Measurements from ENCODE around the gene TPCN2. TPM values are rescaled to one million over a fixed set of nuclear protein-coding genes. Genes with fewer than 3 reads are reported as not detected.

The TPCN2 gene
- total RNA-seq, 1 experiment from 2014 or later = 15.2 TPM

DNA sequence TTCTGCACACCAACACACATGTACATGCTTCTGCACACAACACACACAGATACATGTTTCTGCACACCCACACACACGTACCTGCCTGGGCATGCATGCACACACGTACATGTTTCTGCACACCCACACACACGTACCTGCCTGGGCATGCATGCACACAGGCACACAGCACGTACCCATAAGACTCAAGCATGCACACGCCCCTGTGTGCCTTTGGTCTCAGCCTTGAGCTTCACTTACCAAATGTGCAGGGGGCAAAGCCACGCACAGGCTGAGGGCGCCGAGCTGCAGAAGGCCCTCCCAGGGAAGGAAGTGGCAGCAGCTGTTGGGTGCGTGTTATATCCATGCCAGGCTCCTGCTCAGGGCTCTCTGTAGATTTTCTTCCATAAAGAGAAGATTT lies 72.3 kb downstream of the TPCN2 start:
- 0 out of 2 replicates have a peak overlapping the region, but pooled peaks have one; percentile 82 for H3K4me2 ChIP-seq (ENCODE audit: low read length)
- no peak overlapping the region for H3K27ac ChIP-seq (ENCODE audit: low read depth, low read length)
- BruUV-seq (replicated peaks) = no TSS peak
- H4K20me1 ChIP-seq (ENCODE audit: insufficient read depth) = no peaks in the 10 kb centered on the region
- H3K4me1 ChIP-seq (ENCODE audit: control insufficient read depth in 1 of 2, insufficient read depth in 2 of 2, low read length in 2 of 2) = peaks cover 46 to 70% of the 10 kb centered on the region in 2 experiments
- H2AFZ ChIP-seq (ENCODE audit: low read depth, low read length, poor library complexity, severe bottlenecking) = no peak overlapping the region
- H3K36me3 ChIP-seq (ENCODE audit: control insufficient read depth in 1 of 2, insufficient read depth in 2 of 2, low read length in 2 of 2) = no peaks in the 10 kb centered on the region
- no peak overlapping the region for H3K9ac ChIP-seq (ENCODE audit: low read length)
- TF ChIP-seq POLR2AphosphoS5 (IDR thresholded peaks at IDR 0.05; ENCODE audit: low read depth, low read length) (no peak), SP1 (IDR thresholded peaks at IDR 0.05; ENCODE audit: low read depth) (no peak), EZH2phosphoT487 (IDR thresholded peaks at IDR 0.05; ENCODE audit: borderline replicate concordance) (no peak), RAD21 (IDR thresholded peaks at IDR 0.05; ENCODE audit: low read depth) (no peak), EZH2 (IDR thresholded peaks at IDR 0.05) (no peak), CBX3 (IDR thresholded peaks at IDR 0.05; ENCODE audit: low read depth) (no peak), TCF7L2 (IDR thresholded peaks at IDR 0.05; ENCODE audit: borderline replicate concordance, extremely low read depth, insufficient read depth, insufficient read length) (no peak), CEBPB (IDR thresholded peaks at IDR 0.05; ENCODE audit: low read depth) (no peak)
- TF ChIP-seq, protein P1, sequence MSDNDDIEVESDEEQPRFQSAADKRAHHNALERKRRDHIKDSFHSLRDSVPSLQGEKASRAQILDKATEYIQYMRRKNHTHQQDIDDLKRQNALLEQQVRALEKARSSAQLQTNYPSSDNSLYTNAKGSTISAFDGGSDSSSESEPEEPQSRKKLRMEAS (IDR thresholded peaks at IDR 0.05) = no peak
- no peaks in the 10 kb centered on the region; a peak in 1 of 4 replicates for H3K9me3 ChIP-seq (ENCODE audit: control insufficient read depth in 1 of 2, insufficient read depth in 1 of 2, low read depth in 1 of 2, low read length in 2 of 2)
- ChIA-PET CTCF (interaction anchor here (3.1 kb wide), 1 partner anchor 11 kb away, joined by 32 read pairs; no protein-coding TSS in a partner anchor), POLR2A (no interaction called here), RAD21 (ENCODE audit: low non-redundant PET in 1 of 2, low total read pairs in 2 of 2, uncharacterized antibody in 2 of 2, unreplicated experiment in 2 of 2) (no interaction called here)
- no peaks in the 10 kb centered on the region for H3K79me2 ChIP-seq (ENCODE audit: insufficient read depth, low read length)
- ATAC-seq = no peak
- no peaks in the 10 kb centered on the region for H3K9me2 ChIP-seq (ENCODE audit: insufficient read depth)
- H3K4me3 ChIP-seq (replicated peaks in 1 of 2; ENCODE audit: low read depth in 1 of 2, low read length in 2 of 2) = no peak overlapping the region
- intact Hi-C loops (cut with micrococcal nuclease) = no loop called here
- no peak for DNase-seq (ENCODE audit: low read depth, low spot score)
- no peaks in the 10 kb centered on the region for H3K27me3 ChIP-seq (ENCODE audit: insufficient read depth, low read length)

DNA sequence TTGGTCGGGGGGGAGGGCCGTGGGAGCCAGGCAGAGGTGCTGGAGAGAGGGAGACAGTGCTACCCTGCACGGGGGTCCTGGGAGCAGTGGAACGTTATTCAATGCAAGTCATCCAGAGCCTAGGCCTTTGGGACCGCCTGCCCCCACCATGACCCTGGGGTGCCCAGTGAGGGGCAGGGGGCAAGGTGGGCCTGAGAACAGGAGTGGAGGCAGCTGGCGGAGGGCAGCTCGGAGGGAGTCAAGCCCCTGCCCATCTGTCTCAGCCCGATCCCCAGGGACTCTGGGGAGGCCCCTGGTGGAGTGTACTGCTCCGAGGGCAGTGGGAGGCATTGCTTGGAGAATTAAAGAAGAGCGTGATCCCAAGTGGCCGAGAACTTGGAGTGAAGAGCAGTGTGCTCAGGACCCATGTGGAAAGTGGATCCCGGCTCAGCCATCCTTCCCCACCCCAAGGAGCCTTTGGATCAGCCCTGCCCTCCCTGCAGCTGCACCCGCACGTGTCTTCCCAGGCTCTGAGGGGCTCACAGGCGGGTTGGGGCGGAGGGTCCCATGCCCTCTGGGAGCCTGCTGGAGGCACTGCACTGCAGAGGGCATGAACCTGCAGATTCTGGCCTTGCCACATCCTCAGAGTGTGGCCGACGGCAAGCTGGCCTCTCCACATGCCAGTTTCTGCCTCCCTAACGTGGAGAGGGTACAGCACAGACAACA lies 73.0 kb downstream of the TPCN2 start:
- POLR2A ChIA-PET = no interaction called here
- no peaks in the 10 kb centered on the region for H3K27me3 ChIP-seq (ENCODE audit: insufficient read depth, low read length)
- peak overlapping the region; percentile 62 for H3K9ac ChIP-seq (ENCODE audit: low read length)
- no peaks in the 10 kb centered on the region for H3K79me2 ChIP-seq (ENCODE audit: insufficient read depth, low read length)
- peak overlapping the region; percentile 98 for H3K27ac ChIP-seq (ENCODE audit: low read depth, low read length)
- no TSS peak for BruUV-seq (replicated peaks)
- H3K4me2 ChIP-seq (ENCODE audit: low read length) = peak overlapping the region; percentile 82
- CTCF ChIA-PET = interaction anchor here (3.1 kb wide), 1 partner anchor 10 kb away, joined by 32 read pairs; no protein-coding TSS in a partner anchor
- H2AFZ ChIP-seq (ENCODE audit: low read depth, low read length, poor library complexity, severe bottlenecking) = no peak overlapping the region
- no peaks in the 10 kb centered on the region for H4K20me1 ChIP-seq (ENCODE audit: insufficient read depth)
- TF ChIP-seq, protein P2, sequence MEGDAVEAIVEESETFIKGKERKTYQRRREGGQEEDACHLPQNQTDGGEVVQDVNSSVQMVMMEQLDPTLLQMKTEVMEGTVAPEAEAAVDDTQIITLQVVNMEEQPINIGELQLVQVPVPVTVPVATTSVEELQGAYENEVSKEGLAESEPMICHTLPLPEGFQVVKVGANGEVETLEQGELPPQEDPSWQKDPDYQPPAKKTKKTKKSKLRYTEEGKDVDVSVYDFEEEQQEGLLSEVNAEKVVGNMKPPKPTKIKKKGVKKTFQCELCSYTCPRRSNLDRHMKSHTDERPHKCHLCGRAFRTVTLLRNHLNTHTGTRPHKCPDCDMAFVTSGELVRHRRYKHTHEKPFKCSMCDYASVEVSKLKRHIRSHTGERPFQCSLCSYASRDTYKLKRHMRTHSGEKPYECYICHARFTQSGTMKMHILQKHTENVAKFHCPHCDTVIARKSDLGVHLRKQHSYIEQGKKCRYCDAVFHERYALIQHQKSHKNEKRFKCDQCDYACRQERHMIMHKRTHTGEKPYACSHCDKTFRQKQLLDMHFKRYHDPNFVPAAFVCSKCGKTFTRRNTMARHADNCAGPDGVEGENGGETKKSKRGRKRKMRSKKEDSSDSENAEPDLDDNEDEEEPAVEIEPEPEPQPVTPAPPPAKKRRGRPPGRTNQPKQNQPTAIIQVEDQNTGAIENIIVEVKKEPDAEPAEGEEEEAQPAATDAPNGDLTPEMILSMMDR (IDR thresholded peaks at IDR 0.05 in 2 of 3, conservative IDR thresholded peaks at IDR 0.05 in 1 of 3; ENCODE audit: borderline replicate concordance in 1 of 3, insufficient read depth in 1 of 3, low read depth in 2 of 3, low read length in 2 of 3) = no peak
- TF ChIP-seq POLR2A (IDR thresholded peaks at IDR 0.05; ENCODE audit: borderline replicate concordance, extremely low read depth, insufficient read depth, insufficient read length) (no peak), ZFX (IDR thresholded peaks at IDR 0.05) (no peak), SIN3A (IDR thresholded peaks at IDR 0.05; ENCODE audit: low read depth) (no peak), ZBTB33 (IDR thresholded peaks at IDR 0.05; ENCODE audit: extremely low read depth, insufficient replicate concordance, low read length) (no peak), EZH2 (IDR thresholded peaks at IDR 0.05) (no peak), EZH2phosphoT487 (IDR thresholded peaks at IDR 0.05; ENCODE audit: borderline replicate concordance) (no peak), EGR1 (IDR thresholded peaks at IDR 0.05; ENCODE audit: low read depth) (no peak)
- DNase-seq (ENCODE audit: low read depth, low spot score) = no peak
- H3K4me3 ChIP-seq (replicated peaks in 1 of 2; ENCODE audit: low read depth in 1 of 2, low read length in 2 of 2) = no peak overlapping the region
- H3K9me3 ChIP-seq (ENCODE audit: control insufficient read depth in 1 of 2, insufficient read depth in 1 of 2, low read depth in 1 of 2, low read length in 2 of 2) = no peaks in the 10 kb centered on the region; a peak in 1 of 4 replicates
- ATAC-seq = peak; percentile 5; the same call in 1 of the 2 replicates
- no peaks in the 10 kb centered on the region for H3K9me2 ChIP-seq (ENCODE audit: insufficient read depth)
- peaks cover 45 to 69% of the 10 kb centered on the region in 2 experiments for H3K4me1 ChIP-seq (ENCODE audit: control insufficient read depth in 1 of 2, insufficient read depth in 2 of 2, low read length in 2 of 2)
- no peaks in the 10 kb centered on the region for H3K36me3 ChIP-seq (ENCODE audit: control insufficient read depth in 1 of 2, insufficient read depth in 2 of 2, low read length in 2 of 2)
- RAD21 ChIA-PET (ENCODE audit: low non-redundant PET in 1 of 2, low total read pairs in 2 of 2, uncharacterized antibody in 2 of 2, unreplicated experiment in 2 of 2) = interaction anchor here in 1 of 2 experiments (1.2 kb wide), 1 partner anchor 10 kb away, joined by 4 read pairs; no protein-coding TSS in a partner anchor
- intact Hi-C loops (cut with micrococcal nuclease) = loop anchor here (2.0 kb wide), 2 partner anchors 175 to 517 kb away; no protein-coding TSS in a partner anchor
